Keratinocyte (primary cell): Measurements from ENCODE around the gene LGR4. TPM values are rescaled to one million over a fixed set of nuclear protein-coding genes. Genes with fewer than 3 reads are reported as not detected.

Experiments used
- DNase-seq: peaks from one replicate; pipeline ENCODE4 v3.0.0-alpha.2; 2011; ENCODE audit warnings: low read depth, missing footprints, low spot score
- FAIRE-seq: peaks from 2 replicates; lab custom pipeline; 2011; peaks lifted over from hg19 to GRCh38; lab: Jason Lieb, UNC
- H2AFZ ChIP-seq: 2 replicates; pipeline ENCODE4 v1.6.0; 2012; ENCODE audit warnings: low read length, control low read depth, inconsistent platforms; ENCODE audit not compliant: control insufficient read depth
- H3K27ac ChIP-seq: 2 replicates; pipeline ENCODE4 v1.5.1; 2011; ENCODE audit warnings: low read length; ENCODE audit not compliant: control insufficient read depth, insufficient read depth
- H3K27me3 ChIP-seq: 3 replicates; pipeline ENCODE4 v1.6.0; 2011; ENCODE audit warnings: low read length; ENCODE audit not compliant: control insufficient read depth, insufficient read depth; ENCODE audit errors: extremely low read depth
- H3K36me3 ChIP-seq, 2 experiments: 2 replicates in 1 of 2; 3 replicates in 1 of 2; pipeline ENCODE4 v1.5.1; 2011; ENCODE audit warnings: low read length in 2 of 2, mild to moderate bottlenecking in 1 of 2; ENCODE audit not compliant: control insufficient read depth in 2 of 2, insufficient read depth in 2 of 2; ENCODE audit errors: extremely low read depth in 1 of 2
- H3K4me1 ChIP-seq: 3 replicates; pipeline ENCODE4 v1.5.1; 2011; ENCODE audit warnings: low read length; ENCODE audit not compliant: control insufficient read depth, insufficient read depth; ENCODE audit errors: extremely low read depth
- H3K4me2 ChIP-seq: 3 replicates; pipeline ENCODE4 v1.6.0; 2011; ENCODE audit warnings: low read depth, low read length; ENCODE audit not compliant: control insufficient read depth, insufficient read depth; ENCODE audit errors: extremely low read depth
- H3K4me3 ChIP-seq, 3 experiments: fragments of 200-600 bp in 1 of 3; sonication (generic) in 1 of 3; 2 replicates in 2 of 3; 3 replicates in 1 of 3; pipeline ENCODE4 v1.5.1; 2011 to 2016; ENCODE audit warnings: low read length in 3 of 3, mild to moderate bottlenecking in 3 of 3, control low read depth in 2 of 3, inconsistent platforms in 1 of 3, low read depth in 1 of 3, mixed read lengths in 1 of 3, mixed run types in 1 of 3, moderate library complexity in 1 of 3; ENCODE audit not compliant: control insufficient read depth in 2 of 3, insufficient read depth in 2 of 3; ENCODE audit errors: extremely low read depth in 1 of 3
- H3K79me2 ChIP-seq: 2 replicates; pipeline ENCODE4 v1.6.0; 2012; ENCODE audit warnings: low read length; ENCODE audit not compliant: control insufficient read depth, insufficient read depth
- H3K9ac ChIP-seq: 3 replicates; pipeline ENCODE4 v1.6.0; 2011; ENCODE audit warnings: low read length; ENCODE audit not compliant: control insufficient read depth, insufficient read depth; ENCODE audit errors: extremely low read depth
- H3K9me1 ChIP-seq: 3 replicates; pipeline ENCODE4 v1.6.0; 2011; ENCODE audit warnings: low read length; ENCODE audit not compliant: control insufficient read depth, insufficient read depth; ENCODE audit errors: extremely low read depth
- H3K9me3 ChIP-seq: 2 replicates; pipeline ENCODE4 v1.5.1; 2012; ENCODE audit warnings: low read depth, low read length; ENCODE audit not compliant: control insufficient read depth
- H4K20me1 ChIP-seq: 3 replicates; pipeline ENCODE4 v1.6.0; 2011; ENCODE audit warnings: low read length; ENCODE audit not compliant: control insufficient read depth, insufficient read depth; ENCODE audit errors: extremely low read depth
- CTCF ChIP-seq, 3 experiments: IDR thresholded peaks in 1 of 3; conservative IDR thresholded peaks in 1 of 3; optimal IDR thresholded peaks in 1 of 3; 2 replicates in 2 of 3; 3 replicates in 1 of 3; pipeline versions ENCODE3 to v1.5.1; 2011; ENCODE audit warnings: low read length in 3 of 3, mild to moderate bottlenecking in 3 of 3, moderate library complexity in 2 of 3, control low read depth in 1 of 3, inconsistent platforms in 1 of 3; ENCODE audit not compliant: insufficient read depth in 2 of 3; ENCODE audit errors: extremely low read depth in 1 of 3
- EZH2 ChIP-seq: IDR thresholded peaks from one replicate; pipeline ENCODE4 v1.6.1; 2012; ENCODE audit warnings: inconsistent platforms, mild to moderate bottlenecking, low read length, moderate library complexity
- dilution Hi-C: fragments of 300-500 bp; cut with MboI; formaldehyde crosslinking; loops from one replicate; pipeline ENCODE4 v1.7.0; 2020; ENCODE audit warnings: low sequenced_read_pairs; ENCODE audit not compliant: extremely low pct_ligation_motif_present
- polyA plus RNA-seq, 5 experiments: library from polyadenylated mRNA; depleted of rRNA in 3 of 5; stranded (reverse) in 3 of 5; stranded (forward) in 1 of 5; unstranded in 1 of 5; fragments of >200 nt; gene quantifications; 1 replicate in 1 of 5; 2 replicates in 3 of 5; 3 replicates in 1 of 5; pipeline versions ENCODE4 v1.2.1 to v1.2.3, GENCODE V29; 2011 to 2012; ENCODE audit warnings: missing spikeins in 2 of 5, low read depth in 1 of 5, low replicate concordance in 1 of 5

Gene LGR4
- polyA plus RNA-seq, 1 donor (not counting 4 experiments of a cell fraction or from before 2014, with no cell fraction given), result 49.7 TPM

GRCh38 chr11:27456795-27457329, 15.7 kb downstream of the LGR4 start:
- no peak overlapping the region for H3K4me3 ChIP-seq
- H3K9me3 ChIP-seq, result no peaks in the 10 kb centered on the region
- H3K9me1 ChIP-seq, result no peaks in the 10 kb centered on the region
- peak overlapping the region; percentile 57 for H3K27ac ChIP-seq
- DNase-seq, result no peak
- dilution Hi-C loops, result no loop called here
- H3K27me3 ChIP-seq, result no peaks in the 10 kb centered on the region
- no peak for FAIRE-seq
- TF ChIP-seq CTCF (optimal IDR thresholded peaks at IDR 0.05 in 1 of 3, IDR thresholded peaks at IDR 0.05 in 1 of 3, conservative IDR thresholded peaks at IDR 0.05 in 1 of 3; ENCODE audit: extremely low read depth in 1 of 3, insufficient read depth in 2 of 3, low read length in 3 of 3), result no peak
- no peak for TF ChIP-seq EZH2
- H2AFZ ChIP-seq, result no peak overlapping the region
- no peaks in the 10 kb centered on the region for H4K20me1 ChIP-seq
- H3K9ac ChIP-seq, result no peak overlapping the region
- peaks cover 35% of the 10 kb centered on the region for H3K4me1 ChIP-seq
- H3K79me2 ChIP-seq, result peaks cover 91% of the 10 kb centered on the region
- H3K36me3 ChIP-seq, result no peaks in the 10 kb centered on the region
- H3K4me2 ChIP-seq, result peak overlapping the region; percentile 65

- H2AFZ ChIP-seq, result no peak overlapping the region
- dilution Hi-C loops, result no loop called here
- no peak overlapping the region for H3K9ac ChIP-seq
- H4K20me1 ChIP-seq, result no peaks in the 10 kb centered on the region
- no peak overlapping the region for H3K4me3 ChIP-seq
- DNase-seq (no peak), FAIRE-seq (peak; percentile 70)
- H3K27me3 ChIP-seq, result no peaks in the 10 kb centered on the region
- peak overlapping the region; percentile 65 for H3K4me2 ChIP-seq
- no peaks in the 10 kb centered on the region for H3K36me3 ChIP-seq
- TF ChIP-seq EZH2 (no peak), CTCF (optimal IDR thresholded peaks at IDR 0.05 in 1 of 3, IDR thresholded peaks at IDR 0.05 in 1 of 3, conservative IDR thresholded peaks at IDR 0.05 in 1 of 3; ENCODE audit: extremely low read depth in 1 of 3, insufficient read depth in 2 of 3, low read length in 3 of 3) (no peak)
- peaks cover 41% of the 10 kb centered on the region for H3K4me1 ChIP-seq
- peak overlapping the region; percentile 57 for H3K27ac ChIP-seq
- H3K9me1 ChIP-seq, result no peaks in the 10 kb centered on the region
- H3K79me2 ChIP-seq, result peaks cover 91% of the 10 kb centered on the region
- H3K9me3 ChIP-seq, result no peaks in the 10 kb centered on the region
Measured at GRCh38 chr11:27456140-27456794, 16.3 kb downstream of the LGR4 start.
